AG09309 (cell line): ENCODE measurements around the gene CD96.

Source experiments
- DNase-seq: peaks from one replicate; pipeline ENCODE4 v3.0.0-alpha.2; 2010; ENCODE audit warnings: low read depth
- H3K4me3 ChIP-seq: 2 replicates; pipeline ENCODE4 v1.5.1; 2011; ENCODE audit warnings: mild to moderate bottlenecking, low read depth, low read length, moderate library complexity; ENCODE audit not compliant: control insufficient read depth
- CTCF ChIP-seq: IDR thresholded peaks from 2 replicates; pipeline ENCODE4 v1.5.1; 2011; ENCODE audit warnings: mild to moderate bottlenecking, low read depth, low read length, inconsistent platforms; ENCODE audit not compliant: insufficient read depth, control insufficient read depth; ENCODE audit errors: missing control alignments

Gene CD96

DNA sequence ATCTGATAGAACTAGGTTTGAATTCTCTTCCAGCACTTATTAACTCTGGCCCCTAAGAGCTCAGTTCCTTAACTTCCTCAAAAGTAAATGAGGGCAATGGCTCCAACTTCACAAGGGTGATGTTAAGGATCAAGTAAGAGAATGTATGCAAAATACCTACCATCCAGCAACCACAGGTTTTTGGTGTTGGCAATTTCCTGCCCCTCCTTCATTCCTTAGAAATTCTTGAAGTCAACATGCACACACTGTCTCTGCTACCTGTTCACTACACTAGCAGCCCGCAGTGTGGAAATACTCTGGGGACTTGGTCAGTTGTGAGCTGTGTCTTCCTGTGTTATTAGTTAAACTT, 48.1 kb downstream of the CD96 start:
- no peak for DNase-seq
- H3K4me3 ChIP-seq = no peak overlapping the region
- TF ChIP-seq CTCF = no peak

GRCh38 chr3:111591555-111591954, 49.6 kb downstream of the CD96 start:
- no peak for TF ChIP-seq CTCF
- no peak for DNase-seq
- H3K4me3 ChIP-seq = no peak overlapping the region

DNA sequence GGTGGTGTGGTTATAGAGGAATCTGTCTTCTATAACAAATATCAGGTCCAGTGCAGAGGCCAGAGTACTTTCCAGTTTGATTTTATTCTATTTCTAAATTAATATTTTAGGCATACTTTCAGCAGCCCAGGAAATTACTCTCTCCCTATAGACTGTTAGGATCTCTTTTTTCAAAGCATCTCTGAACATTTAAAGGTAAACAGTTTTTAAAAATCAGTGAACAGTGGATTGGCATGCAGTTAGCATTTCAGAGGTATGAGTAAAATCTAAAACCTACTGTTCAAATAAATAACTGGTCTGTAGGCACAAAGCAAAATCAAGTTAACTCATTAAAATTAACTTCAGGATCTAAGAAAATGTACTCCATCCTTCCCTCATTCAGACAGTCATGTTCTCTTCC, 50.1 kb downstream of the CD96 start:
- no peak for DNase-seq
- H3K4me3 ChIP-seq = no peak overlapping the region
- no peak for TF ChIP-seq CTCF

DNA sequence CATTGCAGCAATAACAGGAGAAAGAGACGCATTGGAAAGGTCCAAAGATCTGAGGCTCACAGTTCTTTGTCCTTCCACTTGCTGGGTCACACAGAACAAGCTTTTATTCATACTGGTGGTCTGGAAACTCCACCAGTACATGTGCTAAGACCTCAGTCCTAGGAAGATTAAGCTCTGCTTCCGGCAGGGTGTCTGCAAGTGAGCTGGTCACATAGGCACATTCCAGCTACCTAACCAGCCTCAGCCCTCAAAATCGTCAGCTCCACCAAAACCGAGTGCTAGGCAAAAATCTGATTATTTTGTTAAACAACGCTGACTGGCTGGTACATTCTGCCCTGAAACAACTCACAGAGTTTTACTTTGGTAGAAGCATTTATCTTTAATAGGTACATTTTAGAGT, 50.9 kb downstream of the CD96 start:
- H3K4me3 ChIP-seq = no peak overlapping the region
- TF ChIP-seq CTCF = no peak

DNA sequence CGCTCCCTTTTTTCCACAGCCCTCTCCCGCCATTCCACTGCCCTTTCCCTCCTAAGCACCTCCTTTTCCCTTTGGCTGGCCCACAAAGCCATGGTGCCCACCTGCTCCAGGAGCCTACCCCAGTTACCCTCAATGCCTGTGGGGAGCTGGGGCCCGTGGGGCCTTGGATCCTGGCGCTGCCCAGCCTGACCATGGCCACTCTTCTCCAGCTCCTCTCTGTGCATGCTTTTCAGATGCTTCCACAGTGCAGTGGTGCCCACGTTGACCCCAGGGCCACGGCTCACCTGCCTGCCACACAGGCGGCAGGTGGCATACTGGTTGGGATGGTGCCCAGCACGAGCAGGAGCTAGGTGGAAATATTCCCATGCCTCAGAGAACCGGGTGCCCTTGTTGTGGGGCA, 51.7 kb downstream of the CD96 start:
- no peak for DNase-seq
- TF ChIP-seq CTCF = no peak
- H3K4me3 ChIP-seq = no peak overlapping the region

More for the DNA sequence above, 50.9 kb downstream of the CD96 start:
- no peak for DNase-seq

GRCh38 chr3:111594205-111594604, 52.2 kb downstream of the CD96 start:
- DNase-seq = peak; percentile 25
- H3K4me3 ChIP-seq = no peak overlapping the region
- no peak for TF ChIP-seq CTCF

- no peak overlapping the region for H3K4me3 ChIP-seq
- no peak for DNase-seq
- TF ChIP-seq CTCF = no peak
Measured at GRCh38 chr3:111594781-111595180, 52.8 kb downstream of the CD96 start.
